Measurements from ENCODE around the gene TRRAP. TPM values are rescaled to one million over a fixed set of nuclear protein-coding genes. Genes with fewer than 3 reads are reported as not detected.
"Not testable (repeated sequence)": the region's sequence is repeated elsewhere in the genome, so short reads cannot be mapped to it uniquely, and the experiment has no call there.

TRRAP gene
- polyA plus RNA-seq, 10 donors, result 19.1 to 30.0 (median 22.2) TPM

GRCh38 chr7:99028261-99028973, 150.1 kb downstream of the TRRAP start:
- DNase-seq, result no peak

DNA sequence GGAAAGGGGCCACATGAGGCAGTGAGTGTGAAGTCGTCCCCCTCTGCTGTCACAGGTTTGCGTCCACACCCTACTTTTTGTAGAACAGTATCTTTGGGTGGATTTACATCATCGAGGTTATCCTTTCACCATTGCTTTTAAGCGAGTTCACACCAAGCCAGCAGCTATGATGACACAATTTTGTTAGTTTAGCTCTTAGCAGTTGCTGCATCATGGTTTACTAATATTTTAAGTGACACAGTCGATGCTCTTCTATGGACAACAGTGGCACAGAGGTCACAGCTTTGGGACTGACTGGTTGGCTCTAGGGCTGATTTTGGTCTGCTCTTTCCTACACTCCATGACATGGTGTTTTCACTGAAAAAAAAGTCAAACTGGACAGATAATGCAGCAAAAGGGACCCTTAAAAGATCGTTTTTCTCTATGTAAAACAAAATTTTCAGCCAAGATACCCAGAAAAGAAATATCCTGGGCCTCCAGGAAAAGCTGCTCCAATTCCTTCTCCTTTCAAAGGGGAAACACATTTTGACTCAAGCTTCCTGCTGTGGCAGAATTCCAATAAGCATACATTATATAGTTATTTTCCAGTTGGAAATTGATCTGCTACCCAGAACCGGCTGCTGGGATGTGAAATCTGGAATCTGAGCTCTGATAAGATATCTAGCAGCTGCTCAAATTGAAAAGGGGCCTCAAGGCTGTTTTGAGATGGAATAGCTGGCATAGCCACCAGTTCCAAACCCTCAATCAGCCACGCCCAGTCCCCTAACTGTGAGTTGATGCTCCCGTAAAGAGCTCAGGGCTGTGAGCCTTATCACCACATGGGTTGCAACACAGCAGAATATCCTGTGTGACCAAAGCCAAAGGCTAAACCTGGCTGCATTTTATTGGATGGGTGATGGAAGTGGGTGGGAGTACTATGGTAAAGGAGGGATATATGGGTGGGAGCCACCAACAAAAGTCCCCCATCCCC, 151.4 kb downstream of the TRRAP start:
- no peak for DNase-seq

DNA sequence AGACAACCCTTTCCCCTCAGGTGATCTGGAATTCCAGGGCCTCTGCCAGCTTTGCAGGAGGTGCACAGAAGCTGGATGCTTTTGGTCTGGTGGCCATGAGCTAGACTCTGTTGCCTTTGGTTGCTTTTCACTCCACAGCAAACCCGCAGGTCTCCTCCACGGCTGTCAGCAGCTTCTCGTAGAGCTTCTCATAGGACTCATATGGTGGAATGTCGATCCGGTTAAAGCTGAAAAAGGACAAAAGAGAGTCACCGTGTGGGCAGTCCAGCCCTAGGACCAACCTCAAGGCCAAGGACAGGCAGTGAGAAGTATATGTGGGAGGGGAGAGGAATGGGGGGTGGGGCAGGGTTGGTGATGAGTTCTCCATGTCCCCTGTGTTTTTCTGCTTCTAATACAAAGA, 152.1 kb downstream of the TRRAP start:
- DNase-seq, result no peak

GRCh38 chr7:99030951-99031350, 152.6 kb downstream of the TRRAP start:
- no peak for DNase-seq

- DNase-seq, result no peak
Observed at GRCh38 chr7:99031496-99031895, 153.2 kb downstream of the TRRAP start.

DNA sequence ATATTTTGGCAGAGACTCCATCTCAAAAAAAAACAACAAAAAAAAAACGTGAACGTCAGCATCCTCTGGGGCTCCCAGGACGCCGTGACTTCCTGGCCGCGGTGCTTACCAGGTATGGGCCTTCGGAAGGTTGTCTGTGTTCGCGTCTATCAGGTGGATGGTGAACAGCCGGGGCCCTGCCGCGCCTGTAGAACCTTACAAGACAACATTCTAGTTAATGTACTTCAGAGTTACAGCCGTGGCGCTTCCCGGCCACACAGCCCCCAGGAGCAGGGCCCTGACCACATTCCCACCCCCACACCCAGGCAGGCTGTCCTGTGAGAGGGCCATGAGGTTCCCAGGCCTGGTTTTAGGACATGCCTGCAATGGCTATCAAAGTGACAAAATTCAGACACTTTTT, 154.6 kb downstream of the TRRAP start:
- DNase-seq, result no peak

- no peak for DNase-seq
Observed at GRCh38 chr7:99033765-99034164, 155.4 kb downstream of the TRRAP start.

DNA sequence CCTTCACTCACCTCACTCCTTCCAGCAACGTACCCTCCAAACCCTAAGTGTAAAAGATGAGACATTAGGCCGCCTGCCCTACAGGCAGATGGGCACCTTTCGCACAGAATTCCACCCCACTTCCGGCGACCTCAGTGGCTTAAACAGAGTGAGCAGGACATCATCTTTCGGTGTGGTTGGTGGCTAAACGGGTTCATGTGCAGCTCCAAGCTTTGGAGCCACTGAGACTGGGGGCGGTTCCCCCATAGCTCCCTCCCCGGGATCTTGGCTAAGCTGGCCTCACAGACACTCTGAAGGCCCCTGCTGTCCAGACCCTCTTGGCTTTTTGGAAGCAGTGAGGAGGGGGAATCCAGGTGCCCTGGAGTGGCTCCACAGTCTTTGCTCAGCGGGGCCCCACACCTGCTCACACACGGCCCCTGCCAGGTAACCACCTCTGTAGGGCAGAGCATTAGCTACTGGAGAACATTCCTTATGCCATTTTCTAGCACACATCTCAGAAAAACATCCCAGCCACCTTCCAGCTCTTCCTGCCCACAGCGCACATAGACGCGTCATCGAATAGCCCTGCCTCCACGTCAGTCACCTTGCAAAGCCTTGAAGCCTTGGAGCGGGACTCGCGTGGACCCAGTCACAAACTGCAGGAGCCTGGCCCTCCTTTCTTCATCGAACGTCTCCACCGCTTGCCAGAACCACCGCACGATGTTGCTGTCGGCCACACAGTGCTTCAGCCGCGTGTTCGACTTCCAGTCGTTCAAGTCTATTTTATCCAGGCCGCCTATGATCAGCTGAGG, 156.8 kb downstream of the TRRAP start:
- DNase-seq, result no peak

DNA sequence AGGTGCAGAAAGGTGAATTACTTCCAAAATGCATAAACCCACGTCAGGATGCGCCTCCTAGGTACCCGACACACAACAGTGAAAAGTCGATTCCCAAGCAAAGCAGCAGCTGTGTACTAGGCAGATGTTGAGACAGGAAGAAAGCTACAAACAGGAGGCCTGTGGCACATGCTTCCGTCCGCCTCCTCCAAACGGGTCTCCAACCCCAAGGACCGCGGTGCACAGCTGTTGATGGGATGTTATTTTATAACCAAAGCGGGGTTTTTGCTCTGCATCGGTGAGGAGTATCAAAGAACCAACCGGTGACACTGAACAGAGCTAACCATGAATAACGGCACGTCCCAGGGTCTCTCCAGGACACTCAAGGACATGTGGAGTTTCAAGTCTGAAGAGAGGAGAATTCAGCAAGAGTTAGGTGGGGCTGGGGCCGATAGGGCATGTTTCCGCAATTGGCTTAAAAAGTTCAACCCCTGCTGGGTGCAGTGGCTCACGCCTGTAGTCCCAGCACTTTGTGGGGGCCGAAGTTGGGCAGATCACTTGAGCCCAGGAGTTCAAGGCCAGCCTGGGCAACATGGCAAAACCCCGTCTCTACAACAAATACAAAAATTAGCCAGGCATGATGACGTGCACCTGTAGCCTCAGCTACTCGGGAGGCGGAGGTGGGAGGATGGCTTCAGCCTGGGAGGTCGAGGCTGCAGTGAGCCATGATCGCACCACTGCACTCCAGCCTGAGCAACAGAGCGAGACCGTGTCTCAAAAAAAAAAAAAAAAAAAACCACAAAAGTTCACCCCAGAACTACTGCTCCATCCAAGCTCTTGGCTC, 157.6 kb downstream of the TRRAP start:
- DNase-seq, result no peak

DNA sequence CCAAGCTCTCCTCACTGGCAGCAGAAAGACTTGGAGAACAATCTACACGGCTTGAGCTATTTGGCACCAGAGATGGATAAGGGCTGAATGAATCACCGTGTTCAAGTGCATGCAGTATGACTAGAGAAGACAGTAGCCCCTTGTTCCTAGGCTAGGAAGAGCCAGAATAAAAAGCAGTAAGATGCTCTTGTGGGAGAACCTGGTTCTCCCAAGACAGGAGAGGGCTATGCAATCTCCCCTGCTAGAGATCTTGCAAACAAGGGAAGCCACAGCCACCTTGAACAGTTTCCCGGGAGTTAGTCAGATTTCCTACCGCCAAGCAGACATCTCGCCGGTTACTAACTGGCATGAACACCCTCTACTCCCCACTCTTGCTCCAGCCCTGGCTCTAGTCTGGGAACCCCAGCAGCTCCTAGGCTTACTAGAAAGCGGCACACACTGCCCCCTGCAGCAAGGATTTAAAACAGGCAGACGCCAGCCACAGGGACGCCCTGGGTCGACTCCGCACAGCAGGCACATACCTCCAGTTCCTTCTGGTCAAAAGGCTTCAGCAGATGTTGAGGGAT, 158.3 kb downstream of the TRRAP start:
- DNase-seq, result peak in 1 of 3 donors; percentile 41

GRCh38 chr7:99037327-99037940, 159.1 kb downstream of the TRRAP start:
- no peak for DNase-seq

- DNase-seq, result no peak
Observed at GRCh38 chr7:99038086-99038855, 159.9 kb downstream of the TRRAP start.

- DNase-seq, result no peak
Observed at GRCh38 chr7:99039384-99039891, 161.1 kb downstream of the TRRAP start.

GRCh38 chr7:99040104-99040958, 162.0 kb downstream of the TRRAP start:
- DNase-seq, result peak; percentile 84 to 89 (median 87)

- no peak for DNase-seq
Observed at GRCh38 chr7:99041526-99041925, 163.2 kb downstream of the TRRAP start.

DNA sequence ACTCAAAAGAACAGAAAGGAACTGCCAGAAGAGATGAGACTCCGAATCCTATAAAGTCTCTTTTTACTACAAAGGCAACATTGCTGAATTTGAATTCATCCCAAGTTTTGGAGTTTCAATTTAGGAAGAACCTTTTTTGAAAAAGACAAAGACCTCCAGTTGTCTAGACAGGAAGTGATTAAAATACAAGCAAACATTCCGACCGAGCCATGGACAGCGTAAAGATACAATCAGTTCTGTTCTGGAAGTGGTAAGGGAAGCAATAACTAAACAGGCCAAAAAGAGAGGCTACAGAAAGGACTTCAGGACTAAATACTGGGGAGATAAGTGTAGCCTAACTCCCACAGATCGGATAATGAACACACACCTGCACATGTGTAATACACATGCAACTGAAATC, 164.6 kb downstream of the TRRAP start:
- DNase-seq, result no peak

- not testable (repeated sequence) for DNase-seq
Observed at GRCh38 chr7:99044858-99045257, 166.5 kb downstream of the TRRAP start.

GRCh38 chr7:99046262-99046661, 167.9 kb downstream of the TRRAP start:
- not testable (repeated sequence) for DNase-seq
